ENCODE results near the gene CRYBG2.

DNA sequence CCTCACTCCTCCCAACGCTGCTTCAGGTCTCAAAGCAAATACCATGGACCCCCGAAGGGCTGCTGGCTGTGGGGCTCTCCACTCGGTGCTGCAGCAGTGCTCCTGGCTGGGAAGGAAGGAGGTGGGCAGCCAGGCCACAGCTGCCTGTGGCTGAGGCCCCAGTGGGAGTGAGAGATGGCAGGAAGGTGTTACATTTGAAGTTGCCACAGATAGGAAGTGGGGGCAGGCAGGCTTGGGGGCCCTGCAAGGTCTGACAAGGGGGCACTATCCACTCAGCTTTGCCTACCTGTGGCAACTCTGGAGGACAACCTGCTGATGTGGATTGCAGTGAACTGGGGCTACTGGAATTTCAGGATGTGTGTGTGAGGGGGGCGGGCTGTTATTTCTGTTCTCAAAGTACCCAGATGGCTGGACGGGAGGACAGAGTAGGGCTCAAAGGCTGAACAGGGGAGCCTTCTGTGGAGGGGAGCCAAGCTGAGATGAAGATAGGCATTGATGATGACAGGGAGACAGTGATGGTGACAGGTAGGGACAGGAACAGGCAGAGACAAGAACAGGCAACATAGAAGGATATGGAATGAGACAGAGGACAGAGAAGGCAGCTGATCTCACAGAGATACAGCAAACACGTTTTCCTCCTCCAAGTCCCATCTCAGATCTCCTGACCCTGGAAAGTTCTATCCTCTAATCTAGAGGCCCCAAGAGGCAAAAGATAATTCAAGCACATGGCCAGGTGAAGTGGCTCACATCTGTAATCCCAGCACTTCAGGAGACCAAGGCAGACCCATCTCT, 16.9 kb upstream of the CRYBG2 start:
- TF ChIP-seq, protein P1, sequence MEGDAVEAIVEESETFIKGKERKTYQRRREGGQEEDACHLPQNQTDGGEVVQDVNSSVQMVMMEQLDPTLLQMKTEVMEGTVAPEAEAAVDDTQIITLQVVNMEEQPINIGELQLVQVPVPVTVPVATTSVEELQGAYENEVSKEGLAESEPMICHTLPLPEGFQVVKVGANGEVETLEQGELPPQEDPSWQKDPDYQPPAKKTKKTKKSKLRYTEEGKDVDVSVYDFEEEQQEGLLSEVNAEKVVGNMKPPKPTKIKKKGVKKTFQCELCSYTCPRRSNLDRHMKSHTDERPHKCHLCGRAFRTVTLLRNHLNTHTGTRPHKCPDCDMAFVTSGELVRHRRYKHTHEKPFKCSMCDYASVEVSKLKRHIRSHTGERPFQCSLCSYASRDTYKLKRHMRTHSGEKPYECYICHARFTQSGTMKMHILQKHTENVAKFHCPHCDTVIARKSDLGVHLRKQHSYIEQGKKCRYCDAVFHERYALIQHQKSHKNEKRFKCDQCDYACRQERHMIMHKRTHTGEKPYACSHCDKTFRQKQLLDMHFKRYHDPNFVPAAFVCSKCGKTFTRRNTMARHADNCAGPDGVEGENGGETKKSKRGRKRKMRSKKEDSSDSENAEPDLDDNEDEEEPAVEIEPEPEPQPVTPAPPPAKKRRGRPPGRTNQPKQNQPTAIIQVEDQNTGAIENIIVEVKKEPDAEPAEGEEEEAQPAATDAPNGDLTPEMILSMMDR (IDR thresholded peaks at IDR 0.05) = no peak
- TF ChIP-seq POLR2A (IDR thresholded peaks at IDR 0.05) = no peak

Measured in Peyer's patch (tissue), 4 donors.